ENCODE data around the gene SRP54. TPM values are rescaled to one million over a fixed set of nuclear protein-coding genes. Genes with fewer than 3 reads are reported as not detected.

Gene SRP54
- total RNA-seq, 1 donor from 2014 or later = 105 TPM

DNA sequence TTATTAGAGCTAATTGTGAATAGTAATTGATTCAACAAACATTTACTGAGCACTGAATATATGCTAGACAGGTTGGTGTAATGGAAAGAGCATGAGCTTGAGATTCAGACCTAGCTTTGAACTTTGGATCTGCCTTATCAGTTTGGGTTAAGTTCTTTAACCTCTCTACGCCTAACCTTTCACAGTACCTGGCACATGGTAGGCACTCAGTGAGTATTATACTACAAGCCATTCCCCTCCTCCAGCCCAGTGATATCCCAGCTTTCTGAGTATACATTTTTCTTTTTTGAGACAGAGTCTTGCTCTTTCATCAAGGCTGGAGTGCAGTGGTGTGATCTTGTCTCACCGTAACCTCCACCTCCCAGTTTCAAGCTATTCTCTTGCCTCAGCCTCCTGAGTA lies 95.3 kb downstream of the SRP54 start:
- Histone ChIP-seq H3K9ac (no peak overlapping the region), H3F3A (ENCODE audit: low read depth) (no peaks in the 10 kb centered on the region), H2AFZ (replicated peaks) (no peak overlapping the region), H3K4me2 (no peak overlapping the region), H3K4me1 (no peaks in the 10 kb centered on the region), H4K20me1 (ENCODE audit: low read depth) (no peaks in the 10 kb centered on the region), H3K27me3 (no peaks in the 10 kb centered on the region), H3K36me3 (no peaks in the 10 kb centered on the region), H3K4me3 (no peak overlapping the region), H3K79me2 (ENCODE audit: low read depth) (no peaks in the 10 kb centered on the region), H3K27ac (no peak overlapping the region), H3K9me3 (ENCODE audit: low read depth) (no peaks in the 10 kb centered on the region)
- Mint-ChIP-seq H3K4me3 (no peak overlapping the region), H3K9me3 (no peaks in the 10 kb centered on the region), H3K36me3 (peaks cover 7% of the 10 kb centered on the region), H3K27ac (no peak overlapping the region), H3K27me3 (ENCODE audit: insufficient read depth, low read depth) (no peaks in the 10 kb centered on the region), H3K4me1 (no peaks in the 10 kb centered on the region)
- no peak for DNase-seq (ENCODE audit: low spot score)
- TF ChIP-seq, protein P1, sequence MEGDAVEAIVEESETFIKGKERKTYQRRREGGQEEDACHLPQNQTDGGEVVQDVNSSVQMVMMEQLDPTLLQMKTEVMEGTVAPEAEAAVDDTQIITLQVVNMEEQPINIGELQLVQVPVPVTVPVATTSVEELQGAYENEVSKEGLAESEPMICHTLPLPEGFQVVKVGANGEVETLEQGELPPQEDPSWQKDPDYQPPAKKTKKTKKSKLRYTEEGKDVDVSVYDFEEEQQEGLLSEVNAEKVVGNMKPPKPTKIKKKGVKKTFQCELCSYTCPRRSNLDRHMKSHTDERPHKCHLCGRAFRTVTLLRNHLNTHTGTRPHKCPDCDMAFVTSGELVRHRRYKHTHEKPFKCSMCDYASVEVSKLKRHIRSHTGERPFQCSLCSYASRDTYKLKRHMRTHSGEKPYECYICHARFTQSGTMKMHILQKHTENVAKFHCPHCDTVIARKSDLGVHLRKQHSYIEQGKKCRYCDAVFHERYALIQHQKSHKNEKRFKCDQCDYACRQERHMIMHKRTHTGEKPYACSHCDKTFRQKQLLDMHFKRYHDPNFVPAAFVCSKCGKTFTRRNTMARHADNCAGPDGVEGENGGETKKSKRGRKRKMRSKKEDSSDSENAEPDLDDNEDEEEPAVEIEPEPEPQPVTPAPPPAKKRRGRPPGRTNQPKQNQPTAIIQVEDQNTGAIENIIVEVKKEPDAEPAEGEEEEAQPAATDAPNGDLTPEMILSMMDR (IDR thresholded peaks at IDR 0.05) = no peak
- no peak for TF ChIP-seq EZH2phosphoT487 (IDR thresholded peaks at IDR 0.05)

Other genes with a start within 250 kb of the SRP54 start
- 8.5 and 11.5 TPM in 2 replicates for gene BAZ1A, start 107.6 kb upstream of the SRP54 start, total RNA-seq (ENCODE audit: low replicate concordance)
- gene FAM177A1, start 63.3 kb downstream of the SRP54 start, total RNA-seq (ENCODE audit: low replicate concordance) = 20.9 and 58.2 TPM in 2 replicates
- 41.9 and 67.4 TPM in 2 replicates for gene PPP2R3C, start 139.0 kb downstream of the SRP54 start, total RNA-seq (ENCODE audit: low replicate concordance)
- 41.3 and 50.3 TPM in 2 replicates for gene PRORP, start 139.6 kb downstream of the SRP54 start, total RNA-seq (ENCODE audit: low replicate concordance)

Data from neural progenitor cell (in vitro differentiated cells).